Fibroblast of gingiva (primary cell): ENCODE results near the gene SPG21.
A peak's percentile ranks its signal among the peaks of the same experiment; 100 is the strongest.
"Not testable (repeated sequence)": the region's sequence is repeated elsewhere in the genome, so short reads cannot be mapped to it uniquely, and the experiment has no call there.

ENCODE experiments used
- DNase-seq: peaks from one replicate; pipeline ENCODE4 v3.0.0-alpha.2; 2011; ENCODE audit warnings: low read depth

The SPG21 gene, protein sequence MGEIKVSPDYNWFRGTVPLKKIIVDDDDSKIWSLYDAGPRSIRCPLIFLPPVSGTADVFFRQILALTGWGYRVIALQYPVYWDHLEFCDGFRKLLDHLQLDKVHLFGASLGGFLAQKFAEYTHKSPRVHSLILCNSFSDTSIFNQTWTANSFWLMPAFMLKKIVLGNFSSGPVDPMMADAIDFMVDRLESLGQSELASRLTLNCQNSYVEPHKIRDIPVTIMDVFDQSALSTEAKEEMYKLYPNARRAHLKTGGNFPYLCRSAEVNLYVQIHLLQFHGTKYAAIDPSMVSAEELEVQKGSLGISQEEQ

DNA sequence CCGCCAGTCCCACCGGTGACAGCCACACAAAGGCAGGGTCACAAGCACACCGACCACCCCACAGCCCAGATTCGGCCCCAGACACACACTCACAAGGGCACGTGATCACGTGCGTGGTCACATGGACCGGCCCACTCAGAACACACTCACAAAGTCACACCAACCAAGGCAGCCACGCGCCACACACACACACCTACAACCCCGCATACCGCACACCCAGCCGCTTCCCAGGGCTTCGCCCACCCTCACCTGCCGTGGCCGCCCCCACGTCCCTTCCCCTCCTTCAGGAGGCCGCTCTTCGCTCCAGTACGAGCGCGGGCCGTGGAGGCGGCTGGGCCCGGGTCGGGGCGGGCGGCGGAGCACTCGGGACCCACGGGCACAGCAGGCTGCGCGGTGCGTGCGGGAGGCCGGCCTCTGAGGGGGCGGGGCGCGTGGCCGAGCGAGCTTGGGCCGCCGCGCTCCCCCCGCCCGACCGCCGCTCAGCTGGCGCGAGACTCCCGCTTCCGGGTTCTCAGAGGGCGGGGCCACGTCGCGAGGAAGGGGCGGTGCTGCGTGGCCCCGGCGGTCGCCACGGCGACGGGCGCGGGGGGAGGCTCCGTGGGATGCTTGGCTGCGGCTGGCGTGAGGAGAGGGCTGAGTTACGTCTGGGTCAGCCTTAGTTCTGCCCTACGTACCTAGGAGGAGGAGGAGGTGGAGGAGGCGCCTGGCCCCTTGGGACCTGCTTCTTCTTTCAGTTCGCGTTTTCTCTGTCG, at the start of gene SPG21:
Gene SPG21, minus strand, starts transcription at position 499 of the 752 bp plus-strand sequence. CDS start 6,345 bp downstream, outside the sequence.
- peak; percentile 94 for DNase-seq

DNA sequence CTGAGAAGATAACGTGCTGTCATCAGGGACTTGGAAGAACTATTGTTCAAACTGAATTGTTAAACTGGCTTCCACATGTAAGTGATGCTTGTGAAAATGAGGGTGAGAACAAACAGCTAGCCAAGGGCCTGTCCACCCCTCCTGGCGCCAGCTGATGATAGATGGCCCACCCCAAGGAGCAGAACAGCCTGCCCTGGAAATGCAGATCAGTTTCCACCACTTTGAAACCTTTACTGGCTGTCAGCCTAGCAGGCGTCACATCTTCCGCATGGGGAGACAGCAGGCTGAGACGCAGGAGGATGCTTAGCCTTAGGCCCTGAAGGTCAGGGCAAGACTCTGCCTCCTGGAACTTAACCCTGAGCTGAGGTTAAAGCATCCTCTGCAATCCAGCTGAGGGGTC, 49.1 kb upstream of the SPG21 start:
- DNase-seq = no peak

DNA sequence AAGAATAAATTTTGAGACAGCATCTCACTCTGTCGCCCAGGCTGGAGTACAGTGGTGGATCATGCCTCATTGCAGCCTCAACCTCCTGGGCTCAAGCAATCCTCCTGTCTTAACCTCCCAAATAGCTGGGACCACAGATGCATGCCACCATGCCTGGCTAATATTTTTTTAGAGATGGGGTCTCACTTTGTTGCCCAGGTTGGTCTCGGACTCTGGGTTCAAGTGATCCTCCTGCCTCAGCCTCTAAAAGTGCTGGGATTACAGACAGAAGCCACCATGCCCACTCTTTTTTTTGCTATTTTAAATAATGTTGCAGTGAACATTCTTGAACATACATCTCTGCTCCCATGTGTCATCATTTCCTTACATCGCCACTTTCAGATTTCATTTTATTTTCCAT, 48.7 kb upstream of the SPG21 start:
- DNase-seq = no peak

DNA sequence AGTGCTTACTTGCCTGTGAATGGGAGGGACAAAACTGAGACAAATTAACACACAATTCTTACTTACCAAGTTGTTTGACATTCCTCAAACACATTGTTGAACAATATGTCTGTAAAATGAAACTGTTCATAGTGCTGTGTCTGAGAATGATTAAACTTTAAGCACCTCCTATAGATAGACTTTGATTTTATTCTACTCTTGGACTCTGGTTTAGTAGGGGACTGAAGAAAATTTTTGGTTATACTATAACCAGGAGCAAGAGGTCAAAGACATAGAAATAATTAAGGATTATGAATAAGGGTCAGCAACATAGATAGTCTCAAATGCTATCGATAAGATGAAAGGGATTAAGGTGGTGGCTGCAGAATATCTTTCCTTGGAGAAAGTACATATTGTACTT, 47.6 kb upstream of the SPG21 start:
- no peak for DNase-seq

DNA sequence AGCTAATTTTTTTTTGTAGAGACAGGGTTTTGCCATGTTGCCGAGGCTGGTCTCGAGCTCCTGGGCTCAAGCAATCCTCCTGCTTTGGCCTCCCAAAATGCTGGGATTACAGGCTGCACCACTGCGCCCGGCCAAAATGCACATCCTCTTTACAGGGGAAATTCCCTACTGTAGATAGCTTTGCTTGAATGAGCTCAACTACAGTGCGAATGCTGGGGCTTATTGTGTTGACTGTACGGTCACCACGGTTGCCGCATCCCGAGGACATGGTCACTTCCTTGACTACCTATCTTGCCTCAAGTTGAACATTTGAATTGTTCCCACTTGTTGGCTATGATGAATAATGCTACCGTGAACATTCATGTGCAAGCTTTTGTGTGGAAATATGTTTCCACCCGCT, 45.0 kb upstream of the SPG21 start:
- DNase-seq = no peak

DNA sequence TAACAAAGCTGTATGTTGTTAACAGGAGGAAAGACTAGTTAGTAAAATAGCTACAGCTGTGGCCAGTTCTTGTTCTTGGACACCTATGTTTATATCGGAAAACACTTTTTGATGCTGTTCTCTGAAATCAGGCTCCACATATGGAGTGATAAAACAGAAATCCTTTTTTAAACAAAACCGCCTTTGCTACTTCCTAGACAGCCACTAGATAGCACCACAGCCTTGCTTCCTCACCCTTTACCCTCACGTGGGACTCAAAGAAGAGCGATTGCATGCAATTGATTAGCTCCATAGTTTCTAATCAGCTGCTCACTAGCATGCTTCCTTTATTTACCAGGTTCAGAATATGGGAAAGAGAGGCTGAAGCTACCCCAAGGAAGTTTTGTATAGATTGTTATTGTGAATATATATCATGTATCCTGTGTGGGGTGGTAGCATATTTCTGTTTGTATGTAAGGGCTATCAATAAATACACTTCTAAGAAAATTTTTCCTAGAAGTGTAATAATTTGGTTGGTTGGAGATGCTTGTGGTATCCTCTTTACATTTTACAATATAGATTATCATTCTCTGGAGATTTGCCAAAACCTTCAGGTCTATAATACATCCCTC, 44.0 kb upstream of the SPG21 start:
- peak; percentile 55 for DNase-seq

DNA sequence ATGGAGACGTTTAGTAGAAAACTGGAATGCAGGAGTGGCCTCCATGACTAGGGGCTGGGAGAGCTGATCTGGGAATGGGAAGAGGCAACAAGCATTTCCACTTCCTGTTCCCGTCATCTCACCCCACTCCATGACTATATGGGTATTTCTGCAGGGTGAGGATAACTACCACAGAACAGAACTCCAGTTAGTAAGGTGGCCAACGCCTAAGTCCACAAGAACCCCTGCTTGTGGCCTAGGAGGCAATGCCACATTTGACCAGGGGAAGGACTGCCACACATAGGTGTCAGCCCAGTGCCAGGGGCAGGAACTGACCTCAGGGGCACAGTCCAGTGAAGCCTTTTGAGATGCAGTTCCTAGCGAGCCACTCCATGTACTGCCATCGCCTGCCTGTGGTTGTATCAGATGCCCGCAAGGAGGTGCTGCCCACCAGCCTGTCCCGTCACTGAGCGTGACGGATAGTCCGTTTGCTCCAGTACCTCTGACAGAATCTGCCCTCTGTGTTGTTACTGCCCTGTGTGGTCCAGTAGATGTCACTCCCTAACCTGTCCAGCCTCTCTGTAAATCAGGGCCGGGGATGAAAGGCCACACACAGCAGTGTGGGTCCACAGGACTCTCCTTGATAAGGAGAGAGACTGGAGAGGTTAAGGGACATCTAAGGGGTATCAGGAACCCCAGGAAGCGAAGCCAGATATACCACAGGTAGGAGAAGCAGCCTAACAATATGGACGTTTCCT, 43.3 kb upstream of the SPG21 start:
- peak; percentile 62 for DNase-seq

DNA sequence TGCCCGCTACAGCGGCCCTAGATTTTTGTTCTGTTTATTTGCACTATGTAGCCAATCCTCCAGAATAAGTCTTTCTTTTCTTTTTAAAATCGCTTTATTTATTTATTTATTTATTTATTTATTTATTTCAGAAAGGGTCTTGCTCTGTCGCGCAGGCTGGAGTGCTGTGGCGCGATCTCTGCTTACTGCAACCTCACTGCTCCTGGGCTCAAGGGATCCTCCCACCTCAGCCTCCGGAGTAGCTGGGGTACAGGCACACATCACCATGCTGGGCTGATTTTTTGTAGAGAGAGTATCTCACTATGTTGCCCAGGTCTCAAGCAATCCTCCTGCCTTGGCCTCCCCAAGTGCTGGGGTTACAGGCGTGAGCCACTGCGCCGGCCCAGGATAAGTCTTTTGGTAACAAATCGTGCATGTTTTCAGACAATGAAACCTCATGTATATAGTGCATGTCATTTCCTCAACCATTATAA, 40.1 kb upstream of the SPG21 start:
- DNase-seq = no peak

DNA sequence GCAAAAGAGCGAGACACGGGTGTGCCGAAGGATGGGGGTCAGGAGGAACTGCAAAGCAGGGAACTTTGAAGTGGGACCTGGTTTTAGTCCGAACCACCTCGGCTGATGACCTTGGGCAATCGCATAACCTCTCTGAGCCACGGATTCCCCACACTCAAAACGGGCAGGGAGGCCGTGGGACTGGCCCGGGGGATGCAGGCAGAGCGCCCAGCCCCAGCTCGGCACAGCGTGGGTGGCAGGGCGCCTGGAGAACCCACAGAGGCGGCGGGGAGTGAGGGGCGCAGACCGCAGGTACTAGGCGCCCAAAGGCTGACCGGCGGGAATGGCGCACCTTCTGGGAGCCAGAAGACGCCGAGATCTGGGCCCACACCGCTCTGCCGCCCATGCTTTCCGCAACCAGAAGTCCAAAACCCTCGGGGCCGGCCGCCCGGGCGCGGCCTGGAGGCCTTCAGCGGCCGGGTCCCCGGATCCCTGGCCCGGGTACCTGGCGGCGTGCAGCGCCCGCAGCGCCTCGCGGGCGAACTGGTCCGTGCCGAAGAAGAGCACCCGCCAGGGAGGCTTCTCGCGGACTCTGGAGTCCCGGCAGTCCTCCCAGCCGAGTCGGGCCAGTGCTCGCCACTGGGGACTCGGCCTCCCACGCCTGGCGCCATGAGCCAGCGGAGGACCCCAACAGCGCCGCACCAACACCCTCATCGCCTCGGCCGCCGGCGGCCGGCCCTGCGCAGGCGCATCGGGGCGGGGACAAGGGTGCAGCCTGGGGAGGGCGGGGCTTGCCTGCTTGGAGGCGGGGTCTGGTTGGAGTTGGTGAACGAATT, 39.4 kb upstream of the SPG21 start, which contains the start of gene MTFMT:
Gene MTFMT, minus strand, starts transcription at position 719 of the 815 bp plus-strand sequence. Its CDS starts 26 bp downstream, at position 693.
- peak; percentile 69 for DNase-seq

DNA sequence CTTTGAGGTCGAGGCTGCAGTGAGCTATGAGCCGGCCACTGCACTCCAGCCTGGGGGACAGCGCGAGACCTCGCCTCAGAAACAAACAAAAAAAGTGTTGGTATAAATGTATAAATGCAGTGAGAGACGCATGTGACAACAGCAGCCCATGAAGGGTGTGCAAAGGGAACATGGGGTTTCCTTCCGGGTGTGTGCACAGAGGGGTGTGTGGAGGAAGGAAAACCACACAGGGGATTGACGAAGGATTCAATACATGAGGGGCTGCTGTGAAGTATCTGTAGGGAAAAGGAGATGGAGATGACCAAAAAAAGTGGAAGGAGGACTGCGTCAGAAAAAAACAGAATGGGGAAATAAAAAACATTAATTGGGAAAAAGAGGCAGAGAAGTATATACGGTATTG, 38.6 kb upstream of the SPG21 start:
- no peak for DNase-seq

DNA sequence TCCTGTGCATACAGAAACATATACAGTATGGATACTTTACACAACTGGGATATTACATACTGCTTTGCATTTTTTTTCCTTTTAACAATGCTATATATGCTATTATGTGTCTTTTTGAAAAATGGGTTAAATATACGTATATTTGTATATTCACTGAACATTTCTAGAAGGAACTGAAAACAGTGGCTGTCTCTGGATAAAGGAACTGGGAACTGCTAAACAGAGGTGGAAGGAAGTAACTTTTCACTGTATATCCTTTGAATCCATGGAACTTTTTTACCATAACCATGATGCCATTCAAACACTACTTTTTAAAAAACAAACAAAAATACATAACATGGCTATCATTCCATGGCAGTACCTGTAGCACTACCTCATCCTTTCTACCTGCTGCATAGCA, 37.9 kb upstream of the SPG21 start:
- no peak for DNase-seq

DNA sequence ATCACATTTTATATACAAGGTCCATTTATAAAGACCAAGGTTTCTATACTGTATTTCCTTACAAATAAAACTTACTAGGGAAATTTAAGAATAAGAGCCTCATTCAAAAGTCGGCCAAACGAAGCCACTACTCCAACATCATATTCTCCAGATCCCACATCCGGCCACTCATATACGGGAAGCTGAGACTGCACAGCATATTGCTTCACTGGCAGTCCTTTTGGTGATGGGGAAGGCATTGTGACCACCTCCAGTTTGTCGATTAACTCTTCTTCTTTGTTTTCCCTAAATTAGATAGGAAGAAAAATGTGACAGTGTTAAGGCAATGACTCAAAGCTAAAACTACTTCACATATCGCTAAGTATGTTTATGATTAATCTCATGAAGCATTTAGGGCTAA, 37.0 kb upstream of the SPG21 start:
- DNase-seq = no peak

DNA sequence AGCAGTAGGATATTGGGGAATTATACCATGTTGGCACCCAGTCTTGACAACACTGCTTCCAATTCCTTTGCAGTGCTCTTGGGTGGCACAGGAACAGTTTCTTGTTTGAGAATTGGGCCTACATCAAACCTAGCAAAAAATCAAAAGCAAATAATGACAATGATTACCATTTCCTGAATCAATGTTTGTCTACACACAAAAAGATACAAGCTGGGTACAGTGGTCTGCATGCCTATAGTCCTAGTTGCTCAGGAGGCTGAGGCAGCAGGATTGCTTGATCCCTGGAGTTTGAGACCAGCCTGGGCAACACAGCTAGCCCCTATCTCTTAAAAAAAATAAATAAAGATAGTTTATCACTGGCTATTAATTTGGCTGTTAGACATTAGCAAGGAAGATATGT, 31.8 kb upstream of the SPG21 start:
- no peak for DNase-seq

DNA sequence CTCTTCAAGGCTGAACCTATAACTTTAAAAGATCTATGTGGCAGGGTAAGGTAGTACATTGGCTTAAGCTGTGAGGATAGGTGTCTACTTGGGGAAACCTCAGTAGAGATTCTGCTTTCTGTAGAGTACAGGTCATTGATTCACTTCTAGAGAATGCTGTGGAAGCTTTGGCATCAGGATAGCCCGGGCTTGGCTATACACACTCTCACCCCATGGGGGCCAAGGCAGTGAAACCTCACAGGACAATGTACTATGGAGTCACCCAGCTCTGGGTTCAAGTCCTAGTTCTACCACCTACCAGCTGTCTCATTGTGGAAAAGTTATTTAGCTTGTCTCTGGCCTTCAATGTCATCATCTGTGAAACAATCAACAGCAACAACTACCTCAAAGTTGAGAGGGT, 30.7 kb upstream of the SPG21 start:
- no peak for DNase-seq

DNA sequence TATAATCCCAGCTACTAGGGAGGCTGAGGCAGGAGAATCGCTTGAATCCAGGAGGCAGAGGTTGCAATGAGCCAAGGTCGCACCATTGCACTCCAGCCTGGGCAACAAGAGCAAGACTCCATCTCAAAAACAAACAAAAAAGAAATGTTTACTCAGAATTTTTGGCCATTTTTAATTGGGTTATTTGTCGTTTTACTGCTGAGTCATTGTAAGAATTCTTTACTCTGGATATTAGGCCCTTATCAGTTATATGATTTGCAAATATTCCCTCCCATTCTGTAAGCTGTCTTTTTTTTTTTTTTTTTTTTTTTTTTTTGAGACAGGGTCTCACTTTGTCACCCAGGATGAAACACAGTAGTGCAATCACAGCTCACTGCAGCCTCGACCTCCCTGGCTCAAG, 21.5 kb upstream of the SPG21 start:
- not testable (repeated sequence) for DNase-seq

DNA sequence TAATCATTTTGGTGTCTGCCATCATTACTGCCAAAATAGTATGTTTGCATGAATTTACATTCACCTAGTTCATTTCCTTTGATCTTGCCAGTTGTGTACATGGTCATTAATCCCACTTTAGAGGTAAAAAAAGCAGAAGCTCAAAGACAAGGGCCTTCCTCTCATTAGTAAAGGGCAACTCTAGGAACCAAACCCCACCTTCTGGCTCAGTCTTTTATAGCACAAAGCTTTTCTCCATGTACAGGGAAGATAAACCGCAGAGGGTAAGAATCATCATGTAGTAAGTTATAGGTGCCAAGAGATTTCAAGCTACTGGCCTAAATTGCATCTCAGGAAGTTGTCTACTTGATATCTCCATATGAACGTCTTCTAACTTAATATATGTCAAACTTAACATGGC, 19.3 kb upstream of the SPG21 start:
- DNase-seq = peak; percentile 6

DNA sequence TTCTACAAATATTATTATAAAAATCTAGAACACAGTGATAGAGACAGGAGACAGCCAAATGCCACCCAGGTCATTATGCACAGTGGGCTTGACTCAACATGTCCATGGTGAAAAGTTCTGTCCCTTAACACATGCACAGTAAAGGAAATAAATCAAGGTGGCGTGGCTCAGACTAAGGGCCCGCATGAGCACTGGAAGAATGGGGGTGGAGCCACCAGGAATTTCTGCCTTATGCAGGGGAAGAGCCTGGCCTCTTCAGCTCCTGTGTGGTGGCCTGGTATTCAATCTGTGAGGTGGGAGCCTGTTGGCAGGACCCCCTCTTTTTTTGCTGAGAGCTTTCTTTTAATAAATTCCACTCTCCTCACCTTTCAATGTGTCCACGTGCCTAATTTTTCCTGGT, 17.2 kb upstream of the SPG21 start:
- DNase-seq = no peak

DNA sequence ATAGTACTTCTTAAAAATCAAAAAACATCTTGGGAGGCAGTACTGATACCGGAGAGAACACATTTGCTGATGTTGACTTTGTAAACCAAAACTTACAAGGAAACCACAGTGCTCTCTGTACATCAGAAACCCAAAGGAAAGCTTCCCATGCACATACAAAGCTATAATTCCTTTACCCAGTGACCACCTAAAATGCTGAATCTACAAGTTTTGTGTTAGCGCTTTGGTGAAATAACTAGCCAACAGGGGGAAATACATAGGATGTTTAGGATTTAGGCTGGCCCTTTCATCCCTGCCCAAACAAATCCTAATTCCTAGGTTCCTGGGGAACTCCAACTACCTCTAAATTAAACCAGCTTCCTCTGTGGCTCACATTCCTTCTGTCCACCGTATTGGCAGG, 15.3 kb upstream of the SPG21 start:
- DNase-seq = peak; percentile 24

DNA sequence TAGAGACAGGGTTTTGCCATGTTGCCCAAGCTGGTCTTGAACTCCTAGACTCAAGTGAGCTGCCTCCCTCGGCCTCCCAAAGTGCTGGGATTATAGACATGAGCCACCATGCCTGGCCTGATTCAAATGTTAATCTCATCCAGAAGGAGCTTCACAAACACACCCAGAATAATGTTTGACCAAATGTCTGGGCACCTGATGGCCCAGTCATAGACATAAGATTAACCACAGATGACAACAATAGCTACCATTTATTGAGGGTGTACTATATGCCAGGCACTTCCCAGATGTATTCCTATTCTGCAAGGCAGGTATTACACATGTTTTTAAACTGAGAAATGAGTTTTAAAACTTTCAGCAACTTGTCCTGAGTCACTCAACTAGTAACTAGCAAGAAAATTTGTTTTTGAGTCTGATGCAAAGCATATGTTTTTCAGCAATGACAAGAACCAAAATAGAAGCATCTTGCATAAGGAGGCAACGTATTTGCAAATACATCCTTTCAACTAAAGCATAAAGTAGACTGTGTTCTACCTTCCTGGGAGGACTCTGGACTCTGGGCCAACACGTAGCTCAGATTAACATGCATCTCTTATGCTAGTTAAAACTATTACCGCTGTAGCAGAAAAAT, 8.1 kb upstream of the SPG21 start:
- DNase-seq = peak; percentile 55

DNA sequence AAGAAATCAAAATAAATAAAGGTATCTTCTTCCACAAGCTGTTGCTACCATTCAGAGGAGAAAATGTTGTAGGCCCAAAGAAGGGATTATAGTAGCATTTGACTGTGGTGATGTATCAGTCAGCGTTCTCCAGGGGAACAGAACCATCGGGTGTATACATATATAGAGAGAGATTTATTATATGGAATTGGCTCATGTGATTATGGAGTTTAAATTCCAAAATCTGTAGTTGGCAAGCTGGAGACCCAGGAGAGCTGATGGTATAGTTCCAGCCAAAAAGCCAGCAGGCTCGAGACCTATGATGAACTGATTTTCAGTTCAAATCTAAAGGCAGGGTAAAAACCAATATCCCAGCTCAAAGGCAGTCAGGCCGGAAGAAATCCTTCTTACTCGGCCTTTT, 7.4 kb upstream of the SPG21 start:
- no peak for DNase-seq

DNA sequence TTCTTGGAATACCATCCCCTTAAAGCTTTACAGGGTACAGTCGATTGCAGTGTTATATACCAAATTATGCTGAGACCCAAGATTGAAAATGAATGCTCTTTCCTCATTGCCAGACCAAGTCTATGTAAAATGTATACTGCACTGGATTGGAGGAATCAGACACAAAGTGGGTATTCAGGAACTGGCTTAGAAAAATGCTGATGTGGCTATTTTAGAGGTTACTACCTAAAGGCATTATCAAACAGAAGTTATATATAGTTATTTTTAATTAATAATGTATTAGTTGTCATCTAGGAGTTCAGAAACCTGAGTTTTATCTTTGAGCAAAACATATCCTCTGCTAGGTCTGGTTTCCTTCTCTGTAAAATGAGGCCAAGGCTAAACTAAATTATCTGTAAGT, 3.6 kb upstream of the SPG21 start:
- no peak for DNase-seq
